Bronchial epithelial cell (primary cell): ENCODE data around the gene SBSN. TPM values are rescaled to one million over a fixed set of nuclear protein-coding genes. Genes with fewer than 3 reads are reported as not detected.

ENCODE experiments used
- DNase-seq: peaks from one replicate; pipeline ENCODE4 v3.0.0-alpha.2; 2010; ENCODE audit warnings: low read depth
- FAIRE-seq: peaks from 2 replicates; lab custom pipeline; 2011; peaks lifted over from hg19 to GRCh38; lab: Jason Lieb, UNC
- H3K27me3 ChIP-seq: 2 replicates; pipeline ENCODE4 v1.5.1; 2011; ENCODE audit warnings: low read length; ENCODE audit not compliant: control insufficient read depth, insufficient read depth
- H3K36me3 ChIP-seq: 2 replicates; pipeline ENCODE4 v1.5.1; 2011; ENCODE audit warnings: low read length; ENCODE audit not compliant: control insufficient read depth, insufficient read depth
- H3K4me3 ChIP-seq: 2 replicates; pipeline ENCODE4 v1.5.1; 2011; ENCODE audit warnings: mild to moderate bottlenecking, low read depth, low read length, control low read depth
- total RNA-seq: library from RNA; depleted of rRNA; stranded (reverse); fragments of >200 nt; gene quantifications from 2 replicates; pipeline ENCODE4 v1.2.1, GENCODE V29; 2014
- TF ChIP-seq, protein P1 (sequence below): IDR thresholded peaks from 2 replicates; pipeline ENCODE4 v1.5.1; 2011; ENCODE audit warnings: mild to moderate bottlenecking, moderate library complexity, low read length, control low read depth, inconsistent platforms; ENCODE audit not compliant: insufficient read depth, severe bottlenecking

Gene SBSN
- total RNA-seq, 1 donor from 2014 or later: 9.5 TPM

GRCh38 chr19:35545001-35545854 lies 17.1 kb upstream of the SBSN start, which contains the start of gene TMEM147:
TSS of gene TMEM147 (plus strand) at chr19:35545626. CDS start at chr19:35545740, 114 bp downstream.
- FAIRE-seq: no peak
- DNase-seq: peak; percentile 58
- TF ChIP-seq, protein P1, sequence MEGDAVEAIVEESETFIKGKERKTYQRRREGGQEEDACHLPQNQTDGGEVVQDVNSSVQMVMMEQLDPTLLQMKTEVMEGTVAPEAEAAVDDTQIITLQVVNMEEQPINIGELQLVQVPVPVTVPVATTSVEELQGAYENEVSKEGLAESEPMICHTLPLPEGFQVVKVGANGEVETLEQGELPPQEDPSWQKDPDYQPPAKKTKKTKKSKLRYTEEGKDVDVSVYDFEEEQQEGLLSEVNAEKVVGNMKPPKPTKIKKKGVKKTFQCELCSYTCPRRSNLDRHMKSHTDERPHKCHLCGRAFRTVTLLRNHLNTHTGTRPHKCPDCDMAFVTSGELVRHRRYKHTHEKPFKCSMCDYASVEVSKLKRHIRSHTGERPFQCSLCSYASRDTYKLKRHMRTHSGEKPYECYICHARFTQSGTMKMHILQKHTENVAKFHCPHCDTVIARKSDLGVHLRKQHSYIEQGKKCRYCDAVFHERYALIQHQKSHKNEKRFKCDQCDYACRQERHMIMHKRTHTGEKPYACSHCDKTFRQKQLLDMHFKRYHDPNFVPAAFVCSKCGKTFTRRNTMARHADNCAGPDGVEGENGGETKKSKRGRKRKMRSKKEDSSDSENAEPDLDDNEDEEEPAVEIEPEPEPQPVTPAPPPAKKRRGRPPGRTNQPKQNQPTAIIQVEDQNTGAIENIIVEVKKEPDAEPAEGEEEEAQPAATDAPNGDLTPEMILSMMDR: no peak
- Histone ChIP-seq H3K27me3 (no peaks in the 10 kb centered on the region), H3K36me3 (peaks cover 9% of the 10 kb centered on the region), H3K4me3 (peak within 1 kb of the TSS; percentile 72)

DNA sequence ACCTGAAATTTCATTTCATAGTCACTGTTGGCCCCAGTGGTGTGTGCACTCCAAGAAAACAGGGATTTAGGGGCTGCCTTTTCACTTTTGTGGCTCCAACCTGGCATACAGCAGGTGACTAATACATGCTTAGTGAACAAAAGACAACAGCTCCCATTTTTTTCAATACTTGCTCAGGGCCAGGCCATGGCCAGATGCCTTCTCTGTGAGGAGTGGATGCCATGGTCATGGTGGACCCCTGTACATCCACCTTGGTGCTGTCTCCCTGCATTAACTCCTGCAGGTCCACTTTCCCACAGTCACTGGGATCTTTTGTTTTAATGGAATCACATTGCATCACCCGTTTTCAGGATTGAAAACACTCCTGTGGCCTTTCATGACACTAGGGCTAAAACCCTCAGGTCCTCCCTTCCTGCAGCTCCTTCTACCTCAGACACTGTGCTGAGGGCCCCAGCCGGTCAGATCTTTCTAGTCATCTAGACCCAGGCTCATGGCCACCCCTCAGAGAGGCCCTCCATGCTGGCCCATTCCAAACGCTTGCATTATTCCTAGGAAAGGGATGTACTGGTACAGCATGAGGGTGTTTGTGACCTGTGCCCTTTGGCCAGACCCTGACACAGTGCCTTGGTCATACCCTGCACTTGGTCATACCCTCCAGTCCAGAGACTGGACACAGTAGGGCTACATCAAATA lies 16.1 kb upstream of the SBSN start:
- FAIRE-seq: no peak
- Histone ChIP-seq H3K36me3 (peaks cover 7% of the 10 kb centered on the region), H3K4me3 (peak overlapping the region; percentile 72), H3K27me3 (no peaks in the 10 kb centered on the region)
- TF ChIP-seq, protein P1: no peak
- no peak for DNase-seq

GRCh38 chr19:35543280-35544109 lies 15.4 kb upstream of the SBSN start:
- Histone ChIP-seq H3K4me3 (no peak overlapping the region), H3K36me3 (peaks cover 7% of the 10 kb centered on the region), H3K27me3 (no peaks in the 10 kb centered on the region)
- FAIRE-seq (no peak), DNase-seq (no peak)
- TF ChIP-seq, protein P1: no peak

DNA sequence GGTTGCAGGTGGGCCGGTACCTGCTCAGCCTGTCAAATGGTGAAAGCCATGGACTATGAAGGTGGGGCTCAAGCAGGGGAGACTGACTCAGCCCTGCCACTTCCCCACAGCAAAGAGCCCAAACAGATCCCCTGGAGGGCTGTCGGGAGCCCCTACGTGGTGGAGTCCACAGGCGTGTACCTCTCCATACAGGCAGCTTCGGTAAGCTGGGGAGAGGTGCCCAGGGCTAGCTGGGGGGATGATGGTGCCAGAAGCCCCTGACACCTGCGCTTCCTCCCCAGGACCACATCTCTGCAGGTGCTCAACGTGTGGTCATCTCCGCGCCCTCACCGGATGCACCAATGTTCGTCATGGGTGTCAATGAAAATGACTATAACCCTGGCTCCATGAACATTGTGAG lies 14.1 kb upstream of the SBSN start:
- no peak for DNase-seq

GRCh38 chr19:35540356-35540927 lies 12.3 kb upstream of the SBSN start:
- FAIRE-seq: no peak
- no peak overlapping the region for H3K4me3 ChIP-seq
- no peak for DNase-seq
- H3K36me3 ChIP-seq: peaks cover 4% of the 10 kb centered on the region
- TF ChIP-seq, protein P1: no peak
- no peaks in the 10 kb centered on the region for H3K27me3 ChIP-seq

More for the DNA sequence above, 14.1 kb upstream of the SBSN start:
- TF ChIP-seq, protein P1: no peak
- no peaks in the 10 kb centered on the region for H3K27me3 ChIP-seq
- peaks cover 4% of the 10 kb centered on the region for H3K36me3 ChIP-seq
- no peak for FAIRE-seq
- no peak overlapping the region for H3K4me3 ChIP-seq
